SK-N-SH (cell line): ENCODE results near the gene THOC7. TPM values are rescaled to one million over a fixed set of nuclear protein-coding genes. Genes with fewer than 3 reads are reported as not detected.
A peak's percentile ranks its signal among the peaks of the same experiment; 100 is the strongest.

Experiments
- CTCF ChIA-PET: fragments of 300-600, 350-600 bp; formaldehyde crosslinking; extraction: SDS; loops from one replicate; lab custom pipeline; 2021; lab: Yijun Ruan, JAX
- POLR2A ChIA-PET: fragments of 350-600 bp; sonication (Branson Sonifier 250); formaldehyde crosslinking; extraction: SDS; loops from one replicate; lab custom pipeline; 2020; ENCODE audit warnings: antibody characterized with exemption, inconsistent platforms; lab: Yijun Ruan, JAX
- DNase-seq: peaks from one replicate; pipeline ENCODE4 v3.0.0; 2012
- H2AFZ ChIP-seq: fragments of 200-600 bp; sonication (generic); 2 replicates; pipeline ENCODE4 v1.8.1; 2016; ENCODE audit warnings: antibody characterized with exemption, mild to moderate bottlenecking, low read depth
- H3F3A ChIP-seq: fragments of 200-600 bp; sonication (generic); replicated peaks from 2 replicates; pipeline ENCODE3; 2016; ENCODE audit warnings: antibody characterized with exemption, mild to moderate bottlenecking; ENCODE audit not compliant: insufficient read depth
- H3K27ac ChIP-seq, 2 experiments: fragments of 200-500 bp in 1 of 2; fragments of 200-600 bp in 1 of 2; sonication (Bioruptor generic) in 1 of 2; sonication (generic), shearing (Covaris generic) in 1 of 2; 2 replicates each; pipeline versions ENCODE4 v1.5.1 to v1.6.1; 2014 to 2016; ENCODE audit warnings: low read depth in 2 of 2, inconsistent platforms in 1 of 2, low read length in 1 of 2, mild to moderate bottlenecking in 1 of 2, mixed read lengths in 1 of 2
- H3K27me3 ChIP-seq: fragments of 200-600 bp; sonication (generic), shearing (Covaris generic); 2 replicates; pipeline ENCODE4 v1.6.1; 2016; ENCODE audit warnings: mixed run types; ENCODE audit not compliant: insufficient read depth
- H3K36me3 ChIP-seq, 2 experiments: fragments of 200-500 bp in 1 of 2; fragments of 200-600 bp in 1 of 2; sonication (Bioruptor generic) in 1 of 2; sonication (generic) in 1 of 2; replicated peaks in 1 of 2; 2 replicates each; pipeline versions ENCODE3 to v1.5.1; 2014 to 2016; ENCODE audit warnings: low read length in 1 of 2, mild to moderate bottlenecking in 1 of 2; ENCODE audit not compliant: insufficient read depth in 2 of 2, control insufficient read depth in 1 of 2
- H3K4me1 ChIP-seq, 2 experiments: fragments of 200-500 bp in 1 of 2; fragments of 200-600 bp in 1 of 2; sonication (Bioruptor generic) in 1 of 2; sonication (generic), shearing (Covaris generic) in 1 of 2; 2 replicates each; pipeline versions ENCODE4 v1.5.1 to v1.6.1; 2014 to 2016; ENCODE audit warnings: low read depth in 1 of 2, low read length in 1 of 2, mixed run types in 1 of 2; ENCODE audit not compliant: insufficient read depth in 2 of 2, control insufficient read depth in 1 of 2
- H3K4me2 ChIP-seq: fragments of 200-600 bp; sonication (generic), shearing (Covaris generic); 2 replicates; pipeline ENCODE4 v1.6.1; 2017; ENCODE audit warnings: mixed run types
- H3K4me3 ChIP-seq, 2 experiments: fragments of 200-500 bp in 1 of 2; fragments of 200-600 bp in 1 of 2; sonication (Bioruptor generic) in 1 of 2; sonication (generic), shearing (Covaris generic) in 1 of 2; 2 replicates each; pipeline versions ENCODE4 v1.5.1 to v1.8.1; 2014 to 2016; ENCODE audit warnings: low read depth in 2 of 2, inconsistent platforms in 1 of 2, low read length in 1 of 2, mild to moderate bottlenecking in 1 of 2, mixed read lengths in 1 of 2, moderate library complexity in 1 of 2
- H3K79me2 ChIP-seq: fragments of 200-600 bp; sonication (generic); 2 replicates; pipeline ENCODE4 v1.8.1; 2017; ENCODE audit warnings: mild to moderate bottlenecking; ENCODE audit not compliant: insufficient read depth
- H3K9ac ChIP-seq: fragments of 200-600 bp; sonication (generic); 2 replicates; pipeline ENCODE4 v1.6.1; 2017; ENCODE audit warnings: mixed run types
- H3K9me2 ChIP-seq: fragments of 200-600 bp; sonication (generic); 2 replicates; pipeline ENCODE4 v1.6.1; 2017; ENCODE audit warnings: mixed run types
- H3K9me3 ChIP-seq: fragments of 200-600 bp; sonication (generic); 2 replicates; pipeline ENCODE4 v1.6.1; 2017; ENCODE audit warnings: mixed run types, mild to moderate bottlenecking, moderate library complexity
- H4K20me1 ChIP-seq: fragments of 200-600 bp; sonication (generic); 2 replicates; pipeline ENCODE4 v1.6.1; 2017; ENCODE audit warnings: mild to moderate bottlenecking, mixed run types; ENCODE audit not compliant: insufficient read depth
- ELF1 ChIP-seq: IDR thresholded peaks from 2 replicates; pipeline ENCODE4 v1.4.0; 2012
- EZH2phosphoT487 ChIP-seq: fragments of 200-600 bp; sonication (generic); IDR thresholded peaks from 2 replicates; pipeline ENCODE4 v1.6.1; 2017; ENCODE audit warnings: low read depth, mixed run types, mild to moderate bottlenecking, antibody characterized with exemption, moderate library complexity, borderline replicate concordance
- GATA2 ChIP-seq: sonication (generic); formaldehyde crosslinking; IDR thresholded peaks from 2 replicates; pipeline ENCODE4 v1.5.0; 2020; ENCODE audit warnings: mild to moderate bottlenecking, missing genetic modification reagents
- JUND ChIP-seq: IDR thresholded peaks from 2 replicates; pipeline ENCODE4 v1.4.0; 2012
- MXI1 ChIP-seq: IDR thresholded peaks from 2 replicates; pipeline ENCODE4 v1.6.1; 2012; ENCODE audit warnings: mild to moderate bottlenecking, low read depth, low read length, improper control_type of control experiment
- NFIC ChIP-seq: IDR thresholded peaks from 2 replicates; pipeline ENCODE4 v1.4.0; 2012; ENCODE audit warnings: borderline replicate concordance
- POLR2AphosphoS5 ChIP-seq: IDR thresholded peaks from 2 replicates; pipeline ENCODE4 v1.6.1; 2012; ENCODE audit warnings: low read depth, low read length
- RCOR1 ChIP-seq: fragments of 150-350 bp; IDR thresholded peaks from 2 replicates; pipeline ENCODE4 v1.6.1; 2017; ENCODE audit warnings: antibody characterized with exemption, low read length
- RFX5 ChIP-seq: IDR thresholded peaks from 2 replicates; pipeline ENCODE4 v1.6.1; 2012; ENCODE audit warnings: mild to moderate bottlenecking, improper control_type of control experiment, low read length
- RXRA ChIP-seq: IDR thresholded peaks from 2 replicates; pipeline ENCODE4 v1.4.0; 2012; ENCODE audit warnings: low read depth, mild to moderate bottlenecking, borderline replicate concordance
- SIN3A ChIP-seq: IDR thresholded peaks from 2 replicates; pipeline ENCODE4 v1.6.1; 2012; ENCODE audit warnings: low read depth, mild to moderate bottlenecking, low read length, moderate library complexity, borderline replicate concordance
- SMC3 ChIP-seq: IDR thresholded peaks from 2 replicates; pipeline ENCODE4 v1.6.1; 2012; ENCODE audit warnings: low read depth, low read length, improper control_type of control experiment
- TCF12 ChIP-seq: IDR thresholded peaks from 2 replicates; pipeline ENCODE4 v1.4.0; 2012
- TEAD4 ChIP-seq: IDR thresholded peaks from 2 replicates; pipeline ENCODE4 v1.4.0; 2012; ENCODE audit warnings: mild to moderate bottlenecking, borderline replicate concordance; ENCODE audit not compliant: insufficient read depth
- WGBS: methylation state at CpG from one replicate; pipeline ENCODE4 v1.1.6; 2017; ENCODE audit warnings: low lambda C conversion rate; 5-methylcytosine and 5-hydroxymethylcytosine counted together
- polyA plus RNA-seq, 3 experiments: library from polyadenylated mRNA; depleted of rRNA; stranded (reverse); fragments of >200 nt; gene quantifications; 2 replicates each; pipeline ENCODE4 v1.2.3, GENCODE V29; 2012
- TF ChIP-seq, protein P1 (sequence below): IDR thresholded peaks from 2 replicates; pipeline ENCODE4 v1.4.0; 2012; ENCODE audit warnings: low read depth, borderline replicate concordance
- TF ChIP-seq, protein P2 (sequence below): fragments of 200-600 bp; sonication (generic); IDR thresholded peaks from 2 replicates; pipeline ENCODE4 v1.6.1; 2017; ENCODE audit warnings: antibody characterized with exemption, mild to moderate bottlenecking, moderate library complexity
- TF ChIP-seq, protein P3 (sequence below): IDR thresholded peaks from 2 replicates; pipeline ENCODE4 v1.6.1; 2012; ENCODE audit warnings: mild to moderate bottlenecking, low read depth, low read length, moderate library complexity
- TF ChIP-seq, protein P4 (sequence below): fragments of 150-350 bp; IDR thresholded peaks from 2 replicates; pipeline ENCODE4 v1.6.1; 2016; ENCODE audit warnings: mild to moderate bottlenecking, low read depth, low read length
- TF ChIP-seq, protein P5 (sequence below): IDR thresholded peaks from 2 replicates; pipeline ENCODE4 v1.4.0; 2012; ENCODE audit warnings: low read depth

Gene THOC7
- polyA plus RNA-seq, 1 of the 3 experiments (the other 2 are of a cell fraction) = 35.6 TPM

DNA sequence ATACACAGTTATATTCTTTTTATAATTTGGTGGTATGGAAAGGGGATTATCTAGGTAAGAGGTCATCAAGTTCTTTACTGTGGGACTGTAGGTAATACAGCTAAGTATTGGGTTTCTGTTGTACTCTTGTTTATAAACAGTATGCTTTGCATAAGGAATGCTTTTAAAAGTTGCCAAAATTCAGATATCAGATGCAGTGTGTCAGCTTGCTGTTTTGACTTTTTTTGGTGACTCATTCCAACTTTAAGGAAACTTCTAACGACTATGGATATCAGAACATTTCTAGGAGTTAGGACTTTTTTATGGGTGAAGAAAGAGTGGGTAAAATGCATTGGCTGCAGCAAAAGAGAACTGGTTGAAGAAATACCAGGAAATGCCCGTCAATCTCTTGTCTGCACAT is 45.8 kb upstream of the THOC7 start:
- Histone ChIP-seq H2AFZ (no peak overlapping the region), H3K4me3 (no peak overlapping the region), H3K79me2 (peaks cover 40% of the 10 kb centered on the region), H3K27ac (no peak overlapping the region), H3K27me3 (no peaks in the 10 kb centered on the region), H3K4me1 (peaks cover 13 to 18% of the 10 kb centered on the region in 2 experiments), H3K4me2 (no peak overlapping the region), H3K9ac (no peak overlapping the region), H3K9me3 (no peaks in the 10 kb centered on the region)
- CTCF ChIA-PET = interaction anchor here (1.3 to 2.1 kb wide), 2 partner anchors 91 to 560 kb away, joined by 7 to 8 read pairs; partner anchors contain the start of gene C3orf49
- TF ChIP-seq, protein P1, sequence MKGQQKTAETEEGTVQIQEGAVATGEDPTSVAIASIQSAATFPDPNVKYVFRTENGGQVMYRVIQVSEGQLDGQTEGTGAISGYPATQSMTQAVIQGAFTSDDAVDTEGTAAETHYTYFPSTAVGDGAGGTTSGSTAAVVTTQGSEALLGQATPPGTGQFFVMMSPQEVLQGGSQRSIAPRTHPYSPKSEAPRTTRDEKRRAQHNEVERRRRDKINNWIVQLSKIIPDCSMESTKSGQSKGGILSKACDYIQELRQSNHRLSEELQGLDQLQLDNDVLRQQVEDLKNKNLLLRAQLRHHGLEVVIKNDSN = no peak
- TF ChIP-seq, protein P2, sequence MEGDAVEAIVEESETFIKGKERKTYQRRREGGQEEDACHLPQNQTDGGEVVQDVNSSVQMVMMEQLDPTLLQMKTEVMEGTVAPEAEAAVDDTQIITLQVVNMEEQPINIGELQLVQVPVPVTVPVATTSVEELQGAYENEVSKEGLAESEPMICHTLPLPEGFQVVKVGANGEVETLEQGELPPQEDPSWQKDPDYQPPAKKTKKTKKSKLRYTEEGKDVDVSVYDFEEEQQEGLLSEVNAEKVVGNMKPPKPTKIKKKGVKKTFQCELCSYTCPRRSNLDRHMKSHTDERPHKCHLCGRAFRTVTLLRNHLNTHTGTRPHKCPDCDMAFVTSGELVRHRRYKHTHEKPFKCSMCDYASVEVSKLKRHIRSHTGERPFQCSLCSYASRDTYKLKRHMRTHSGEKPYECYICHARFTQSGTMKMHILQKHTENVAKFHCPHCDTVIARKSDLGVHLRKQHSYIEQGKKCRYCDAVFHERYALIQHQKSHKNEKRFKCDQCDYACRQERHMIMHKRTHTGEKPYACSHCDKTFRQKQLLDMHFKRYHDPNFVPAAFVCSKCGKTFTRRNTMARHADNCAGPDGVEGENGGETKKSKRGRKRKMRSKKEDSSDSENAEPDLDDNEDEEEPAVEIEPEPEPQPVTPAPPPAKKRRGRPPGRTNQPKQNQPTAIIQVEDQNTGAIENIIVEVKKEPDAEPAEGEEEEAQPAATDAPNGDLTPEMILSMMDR = no peak
- 0 out of 2 replicates have a peak, but pooled peaks have one; percentile 3 for TF ChIP-seq JUND
- TF ChIP-seq POLR2AphosphoS5 = no peak
- TF ChIP-seq SMC3 = no peak
- TF ChIP-seq ELF1 = no peak
- TF ChIP-seq NFIC = no peak
- TF ChIP-seq, all 33 proteins: peak for 1
- Histone ChIP-seq H4K20me1 (peaks cover 8% of the 10 kb centered on the region; the same call in 1 of the 2 replicates), H3K9me2 (no peaks in the 10 kb centered on the region), H3K36me3 (peaks cover 4 to 8% of the 10 kb centered on the region in 2 experiments), H3F3A (peaks cover 14% of the 10 kb centered on the region)
- DNase-seq = no peak
- POLR2A ChIA-PET = no interaction called here
- 78% methylated on average over 2 of the region's 2 CpGs for WGBS

DNA sequence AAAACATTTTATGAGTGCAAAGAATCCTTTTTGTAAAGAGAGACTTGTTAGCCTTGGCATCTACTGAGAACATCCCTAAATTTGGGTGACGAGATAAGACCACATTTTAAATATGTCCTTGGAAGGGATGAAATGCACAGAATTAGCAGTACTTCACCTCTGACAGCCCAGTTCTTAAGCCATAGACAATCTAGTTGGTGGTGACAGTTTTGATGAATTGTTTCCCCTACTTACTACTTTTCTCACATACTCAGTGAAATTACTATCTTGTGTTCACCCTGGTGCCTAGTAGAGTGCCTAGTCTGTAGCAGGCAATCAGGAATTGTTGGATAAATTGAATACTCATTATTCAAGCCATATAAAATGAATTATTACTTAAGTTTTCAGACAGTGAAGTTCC is 45.2 kb upstream of the THOC7 start:
- no peak overlapping the region for H3K4me3 ChIP-seq
- H3K36me3 ChIP-seq = peaks cover 0 to 7% of the 10 kb centered on the region in 2 experiments
- peaks cover 13 to 21% of the 10 kb centered on the region in 2 experiments for H3K4me1 ChIP-seq
- H3K9me2 ChIP-seq = no peaks in the 10 kb centered on the region
- peaks cover 14% of the 10 kb centered on the region for H3F3A ChIP-seq
- no peak for DNase-seq
- H4K20me1 ChIP-seq = peaks cover 8% of the 10 kb centered on the region; the same call in 1 of the 2 replicates
- H3K27me3 ChIP-seq = no peaks in the 10 kb centered on the region
- POLR2A ChIA-PET = no interaction called here
- peaks cover 35% of the 10 kb centered on the region for H3K79me2 ChIP-seq
- H2AFZ ChIP-seq = no peak overlapping the region
- H3K9me3 ChIP-seq = no peaks in the 10 kb centered on the region
- H3K27ac ChIP-seq = no peak overlapping the region
- 94% methylated on average over 1 of the region's 1 CpG for WGBS
- CTCF ChIA-PET = no interaction called here
- no peak overlapping the region for H3K9ac ChIP-seq
- H3K4me2 ChIP-seq = no peak overlapping the region
- TF ChIP-seq EZH2phosphoT487 (no peak), TEAD4 (no peak), GATA2 (CRISPR knock-in tag) (no peak), POLR2AphosphoS5 (no peak), RCOR1 (no peak), RXRA (no peak), ELF1 (no peak), MXI1 (no peak), TCF12 (no peak), SMC3 (no peak), JUND (no peak), SIN3A (no peak), RFX5 (no peak)
- TF ChIP-seq, protein P3, sequence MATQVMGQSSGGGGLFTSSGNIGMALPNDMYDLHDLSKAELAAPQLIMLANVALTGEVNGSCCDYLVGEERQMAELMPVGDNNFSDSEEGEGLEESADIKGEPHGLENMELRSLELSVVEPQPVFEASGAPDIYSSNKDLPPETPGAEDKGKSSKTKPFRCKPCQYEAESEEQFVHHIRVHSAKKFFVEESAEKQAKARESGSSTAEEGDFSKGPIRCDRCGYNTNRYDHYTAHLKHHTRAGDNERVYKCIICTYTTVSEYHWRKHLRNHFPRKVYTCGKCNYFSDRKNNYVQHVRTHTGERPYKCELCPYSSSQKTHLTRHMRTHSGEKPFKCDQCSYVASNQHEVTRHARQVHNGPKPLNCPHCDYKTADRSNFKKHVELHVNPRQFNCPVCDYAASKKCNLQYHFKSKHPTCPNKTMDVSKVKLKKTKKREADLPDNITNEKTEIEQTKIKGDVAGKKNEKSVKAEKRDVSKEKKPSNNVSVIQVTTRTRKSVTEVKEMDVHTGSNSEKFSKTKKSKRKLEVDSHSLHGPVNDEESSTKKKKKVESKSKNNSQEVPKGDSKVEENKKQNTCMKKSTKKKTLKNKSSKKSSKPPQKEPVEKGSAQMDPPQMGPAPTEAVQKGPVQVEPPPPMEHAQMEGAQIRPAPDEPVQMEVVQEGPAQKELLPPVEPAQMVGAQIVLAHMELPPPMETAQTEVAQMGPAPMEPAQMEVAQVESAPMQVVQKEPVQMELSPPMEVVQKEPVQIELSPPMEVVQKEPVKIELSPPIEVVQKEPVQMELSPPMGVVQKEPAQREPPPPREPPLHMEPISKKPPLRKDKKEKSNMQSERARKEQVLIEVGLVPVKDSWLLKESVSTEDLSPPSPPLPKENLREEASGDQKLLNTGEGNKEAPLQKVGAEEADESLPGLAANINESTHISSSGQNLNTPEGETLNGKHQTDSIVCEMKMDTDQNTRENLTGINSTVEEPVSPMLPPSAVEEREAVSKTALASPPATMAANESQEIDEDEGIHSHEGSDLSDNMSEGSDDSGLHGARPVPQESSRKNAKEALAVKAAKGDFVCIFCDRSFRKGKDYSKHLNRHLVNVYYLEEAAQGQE = no peak
- TF ChIP-seq, protein P4, sequence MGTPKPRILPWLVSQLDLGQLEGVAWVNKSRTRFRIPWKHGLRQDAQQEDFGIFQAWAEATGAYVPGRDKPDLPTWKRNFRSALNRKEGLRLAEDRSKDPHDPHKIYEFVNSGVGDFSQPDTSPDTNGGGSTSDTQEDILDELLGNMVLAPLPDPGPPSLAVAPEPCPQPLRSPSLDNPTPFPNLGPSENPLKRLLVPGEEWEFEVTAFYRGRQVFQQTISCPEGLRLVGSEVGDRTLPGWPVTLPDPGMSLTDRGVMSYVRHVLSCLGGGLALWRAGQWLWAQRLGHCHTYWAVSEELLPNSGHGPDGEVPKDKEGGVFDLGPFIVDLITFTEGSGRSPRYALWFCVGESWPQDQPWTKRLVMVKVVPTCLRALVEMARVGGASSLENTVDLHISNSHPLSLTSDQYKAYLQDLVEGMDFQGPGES = no peak
- TF ChIP-seq, protein P1 = no peak
- TF ChIP-seq, protein P5, sequence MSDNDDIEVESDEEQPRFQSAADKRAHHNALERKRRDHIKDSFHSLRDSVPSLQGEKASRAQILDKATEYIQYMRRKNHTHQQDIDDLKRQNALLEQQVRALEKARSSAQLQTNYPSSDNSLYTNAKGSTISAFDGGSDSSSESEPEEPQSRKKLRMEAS = no peak
